NB4 (cell line): ENCODE measurements around the gene CDC14A.

ENCODE experiments used
- DNase-seq: peaks from one replicate; pipeline ENCODE4 v3.0.0; 2010; ENCODE audit warnings: low read depth
- H3K4me3 ChIP-seq: one replicate; pipeline ENCODE4 v1.5.1; 2011; ENCODE audit warnings: mild to moderate bottlenecking, low read depth, low read length, moderate library complexity
- MYC ChIP-seq: IDR thresholded peaks from 2 replicates; pipeline ENCODE4 v1.6.1; 2011; ENCODE audit warnings: low read depth, low read length
- POLR2A ChIP-seq: IDR thresholded peaks from 2 replicates; pipeline ENCODE4 v1.6.1; 2011; ENCODE audit warnings: mild to moderate bottlenecking; ENCODE audit not compliant: insufficient read length; ENCODE audit errors: extremely low read depth
- TF ChIP-seq, protein P1 (sequence below): IDR thresholded peaks from 2 replicates; pipeline ENCODE4 v1.6.1; 2011; ENCODE audit warnings: low read depth, low read length
- TF ChIP-seq, protein P2 (sequence below): IDR thresholded peaks from one replicate; pipeline ENCODE4 v1.5.1; 2012; ENCODE audit warnings: low read depth, low read length

The CDC14A gene

DNA sequence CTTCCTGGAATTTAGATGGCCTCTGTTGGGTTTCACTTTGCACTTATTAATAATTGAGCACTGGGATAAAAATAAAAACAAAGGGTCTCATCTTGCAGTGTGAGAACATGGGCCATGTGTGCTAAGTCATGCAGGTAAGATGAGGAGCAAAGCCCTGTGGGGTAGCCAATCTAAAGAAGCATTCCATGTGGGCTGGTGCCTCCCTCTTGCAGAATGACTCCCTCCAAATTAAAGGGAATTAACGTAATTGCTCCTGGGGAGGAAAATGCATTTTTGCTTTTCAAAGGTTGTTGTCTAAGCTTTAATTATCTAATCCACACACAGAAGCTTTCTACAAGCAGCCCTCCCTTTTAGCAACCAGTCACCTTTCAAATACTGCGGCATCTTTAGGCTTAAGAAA is 69.8 kb downstream of the CDC14A start:
- no peak overlapping the region for H3K4me3 ChIP-seq
- DNase-seq = no peak
- TF ChIP-seq, protein P1, sequence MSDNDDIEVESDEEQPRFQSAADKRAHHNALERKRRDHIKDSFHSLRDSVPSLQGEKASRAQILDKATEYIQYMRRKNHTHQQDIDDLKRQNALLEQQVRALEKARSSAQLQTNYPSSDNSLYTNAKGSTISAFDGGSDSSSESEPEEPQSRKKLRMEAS = no peak
- no peak for TF ChIP-seq POLR2A
- TF ChIP-seq, protein P2, sequence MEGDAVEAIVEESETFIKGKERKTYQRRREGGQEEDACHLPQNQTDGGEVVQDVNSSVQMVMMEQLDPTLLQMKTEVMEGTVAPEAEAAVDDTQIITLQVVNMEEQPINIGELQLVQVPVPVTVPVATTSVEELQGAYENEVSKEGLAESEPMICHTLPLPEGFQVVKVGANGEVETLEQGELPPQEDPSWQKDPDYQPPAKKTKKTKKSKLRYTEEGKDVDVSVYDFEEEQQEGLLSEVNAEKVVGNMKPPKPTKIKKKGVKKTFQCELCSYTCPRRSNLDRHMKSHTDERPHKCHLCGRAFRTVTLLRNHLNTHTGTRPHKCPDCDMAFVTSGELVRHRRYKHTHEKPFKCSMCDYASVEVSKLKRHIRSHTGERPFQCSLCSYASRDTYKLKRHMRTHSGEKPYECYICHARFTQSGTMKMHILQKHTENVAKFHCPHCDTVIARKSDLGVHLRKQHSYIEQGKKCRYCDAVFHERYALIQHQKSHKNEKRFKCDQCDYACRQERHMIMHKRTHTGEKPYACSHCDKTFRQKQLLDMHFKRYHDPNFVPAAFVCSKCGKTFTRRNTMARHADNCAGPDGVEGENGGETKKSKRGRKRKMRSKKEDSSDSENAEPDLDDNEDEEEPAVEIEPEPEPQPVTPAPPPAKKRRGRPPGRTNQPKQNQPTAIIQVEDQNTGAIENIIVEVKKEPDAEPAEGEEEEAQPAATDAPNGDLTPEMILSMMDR = no peak
- no peak for TF ChIP-seq MYC

DNA sequence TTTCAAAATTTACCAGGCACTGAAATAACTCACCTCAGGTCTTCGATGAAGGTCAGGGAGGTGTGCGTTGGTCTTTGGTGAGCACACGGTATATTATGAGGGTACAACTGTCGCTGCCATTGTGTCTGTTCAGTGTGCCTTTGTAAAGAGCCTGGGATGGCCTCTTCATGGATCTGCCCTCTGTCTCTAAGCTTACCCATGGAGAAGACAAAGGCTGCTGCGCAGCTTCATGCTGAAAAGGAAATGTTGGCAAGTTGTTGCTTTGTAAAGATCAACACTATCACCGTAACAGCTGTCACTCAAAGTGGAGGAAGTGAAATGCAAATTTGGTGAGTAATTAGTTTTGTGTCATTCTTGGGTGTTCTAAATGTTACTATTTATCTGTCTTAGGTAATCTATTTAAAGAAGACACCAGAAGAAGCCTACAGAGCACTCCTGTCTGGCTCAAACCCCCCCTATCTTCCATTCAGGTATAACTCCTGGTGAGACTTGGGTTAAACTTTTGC is 71.6 kb downstream of the CDC14A start:
- TF ChIP-seq, protein P1 = no peak
- no peak for TF ChIP-seq POLR2A
- TF ChIP-seq, protein P2 = no peak
- no peak overlapping the region for H3K4me3 ChIP-seq
- DNase-seq = no peak

DNA sequence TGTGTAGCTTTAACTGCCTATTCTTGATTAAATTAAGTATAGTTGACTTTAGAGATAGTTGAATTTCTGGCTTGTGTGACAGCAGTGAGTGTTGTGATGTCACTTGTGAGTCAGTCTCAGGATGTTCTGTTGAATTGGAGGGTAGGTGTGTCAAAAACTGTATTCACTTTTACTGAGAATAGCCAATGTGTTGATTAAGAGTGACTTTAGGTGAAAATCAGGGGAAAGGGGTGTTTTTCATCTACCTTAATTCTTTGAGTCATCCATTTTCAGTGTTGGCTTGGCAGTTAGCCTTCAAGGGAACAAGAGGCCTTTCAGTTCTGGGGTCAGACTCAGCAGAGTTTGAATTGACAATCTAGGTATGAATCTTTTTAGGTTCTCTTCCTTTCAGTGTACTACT is 75.9 kb downstream of the CDC14A start:
- no peak for TF ChIP-seq MYC
- TF ChIP-seq, protein P2 = no peak
- no peak for TF ChIP-seq POLR2A
- TF ChIP-seq, protein P1 = no peak
- DNase-seq = no peak
- no peak overlapping the region for H3K4me3 ChIP-seq

DNA sequence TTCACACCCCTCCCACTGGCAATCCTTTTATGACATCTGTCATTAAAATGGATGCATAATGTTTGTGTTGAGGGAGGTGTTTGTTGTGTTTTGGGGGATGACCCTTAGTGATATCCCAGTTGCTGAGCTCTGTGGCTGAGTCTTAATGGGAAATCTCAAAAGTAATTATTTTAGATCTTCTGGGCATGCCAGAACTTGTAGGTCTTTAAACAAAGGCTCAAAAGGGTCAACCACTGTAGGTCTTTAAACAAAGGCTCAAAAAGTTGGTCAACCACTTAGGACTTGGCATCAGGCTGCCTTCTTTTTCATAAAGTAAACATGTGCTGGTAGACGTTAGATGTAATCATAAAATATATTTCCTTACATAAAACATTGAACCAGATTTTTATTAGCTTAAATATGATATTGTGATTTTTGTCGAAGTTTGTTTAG is 78.0 kb downstream of the CDC14A start:
- no peak overlapping the region for H3K4me3 ChIP-seq
- DNase-seq = no peak
- TF ChIP-seq, protein P2 = no peak
- TF ChIP-seq, protein P1 = no peak
- TF ChIP-seq POLR2A (no peak), MYC (no peak)

DNA sequence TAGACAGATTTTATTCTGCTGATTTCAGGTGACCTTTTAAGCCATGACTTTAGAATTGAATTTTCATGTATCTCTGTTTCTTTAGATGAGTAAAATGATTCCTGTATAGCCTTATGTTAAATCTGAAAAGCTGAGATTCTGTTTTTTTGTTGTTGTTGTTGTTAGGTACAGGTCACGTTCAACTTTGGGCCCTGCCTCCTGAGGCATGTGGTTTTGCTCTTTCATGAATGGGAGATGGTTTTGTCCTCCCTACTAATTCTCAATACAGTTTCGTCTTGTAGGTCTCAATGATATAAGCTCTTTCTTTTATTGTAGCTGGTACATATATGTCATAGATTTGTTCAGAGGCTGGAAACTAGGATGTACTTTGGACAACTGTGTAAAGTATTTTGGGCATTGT is 79.6 kb downstream of the CDC14A start:
- no peak overlapping the region for H3K4me3 ChIP-seq
- TF ChIP-seq, protein P2 = no peak
- TF ChIP-seq MYC = no peak
- TF ChIP-seq, protein P1 = no peak
- no peak for TF ChIP-seq POLR2A
- no peak for DNase-seq
